Endodermal cell (in vitro differentiated cells): ENCODE results near the gene AOPEP. TPM values are rescaled to one million over a fixed set of nuclear protein-coding genes. Genes with fewer than 3 reads are reported as not detected.
A peak's percentile ranks its signal among the peaks of the same experiment; 100 is the strongest.

ENCODE experiments used
- DNase-seq: peaks from one replicate; pipeline ENCODE4 v3.0.0-alpha.2; 2017
- H3K27ac ChIP-seq: 2 replicates; pipeline ENCODE4 v1.5.1; 2013; ENCODE audit warnings: mild to moderate bottlenecking, low read depth, low read length, moderate library complexity
- H3K27me3 ChIP-seq: 2 replicates; pipeline ENCODE4 v1.6.1; 2013; ENCODE audit warnings: mild to moderate bottlenecking, low read length, moderate library complexity; ENCODE audit not compliant: insufficient read depth, control insufficient read depth, poor library complexity, severe bottlenecking
- H3K36me3 ChIP-seq: 2 replicates; pipeline ENCODE4 v1.7.0; 2013; ENCODE audit warnings: mild to moderate bottlenecking, low read length, moderate library complexity; ENCODE audit not compliant: control insufficient read depth, insufficient read depth
- H3K4me1 ChIP-seq: one replicate; pipeline ENCODE4 v1.7.0; 2013; ENCODE audit warnings: low read length; ENCODE audit not compliant: control insufficient read depth, insufficient read depth
- H3K4me3 ChIP-seq: 2 replicates; pipeline ENCODE4 v1.5.1; 2013; ENCODE audit warnings: mild to moderate bottlenecking, low read length, moderate library complexity
- H3K9ac ChIP-seq: 2 replicates; pipeline ENCODE4 v1.6.1; 2013; ENCODE audit warnings: mild to moderate bottlenecking, low read length, moderate library complexity; ENCODE audit not compliant: poor library complexity, severe bottlenecking; ENCODE audit errors: extremely low read depth
- H3K9me3 ChIP-seq: 2 replicates; pipeline ENCODE4 v1.6.1; 2013; ENCODE audit warnings: mild to moderate bottlenecking, low read length, moderate library complexity; ENCODE audit not compliant: control insufficient read depth
- H3K27ac Mint-ChIP-seq: 2 replicates; pipeline ENCODE4 v1.8.0; 2020; ENCODE audit warnings: mixed read lengths
- H3K27me3 Mint-ChIP-seq: 2 replicates; pipeline ENCODE4 v1.8.0; 2021; ENCODE audit warnings: mild to moderate bottlenecking, mixed read lengths; ENCODE audit not compliant: insufficient read depth
- H3K36me3 Mint-ChIP-seq: 2 replicates; pipeline ENCODE4 v1.8.0; 2020; ENCODE audit warnings: low read depth, mixed read lengths
- H3K4me1 Mint-ChIP-seq: 2 replicates; pipeline ENCODE4 v1.8.0; 2020; ENCODE audit warnings: mixed read lengths
- H3K4me3 Mint-ChIP-seq: 2 replicates; pipeline ENCODE4 v1.8.0; 2020; ENCODE audit warnings: mild to moderate bottlenecking, moderate library complexity, mixed read lengths
- H3K9me3 Mint-ChIP-seq: 2 replicates; pipeline ENCODE4 v1.8.0; 2020; ENCODE audit warnings: mild to moderate bottlenecking, mixed read lengths
- WGBS, 2 experiments: methylation state at CpG; one replicate each; pipeline versions ENCODE4 v1.1.5 to v1.1.7; 2013; ENCODE audit warnings: missing lambda C conversion rate in 2 of 2, mixed read lengths in 1 of 2; ENCODE audit not compliant: insufficient coverage in 1 of 2, insufficient read length in 1 of 2; 5-methylcytosine and 5-hydroxymethylcytosine counted together
- total RNA-seq, 2 donors: library from RNA; stranded (reverse); fragmentation: NEBNext Ultra II Directional in 1 of 2; extraction: Animal tissue kit (Norgen Biotek cat#: 25700) in 1 of 2; gene quantifications; 2 replicates in 1 of 2; 3 replicates in 1 of 2; pipeline ENCODE4 v1.2.1, GENCODE V29; 2021
- TF ChIP-seq, protein P1 (sequence below): fragments of 200-600 bp; sonication (generic); conservative IDR thresholded peaks from 2 replicates; pipeline ENCODE4 v1.5.0; 2021; ENCODE audit warnings: antibody characterized with exemption, mild to moderate bottlenecking

AOPEP gene
- total RNA-seq, 2 donors from 2014 or later, result 23.4 to 33.7 TPM

DNA sequence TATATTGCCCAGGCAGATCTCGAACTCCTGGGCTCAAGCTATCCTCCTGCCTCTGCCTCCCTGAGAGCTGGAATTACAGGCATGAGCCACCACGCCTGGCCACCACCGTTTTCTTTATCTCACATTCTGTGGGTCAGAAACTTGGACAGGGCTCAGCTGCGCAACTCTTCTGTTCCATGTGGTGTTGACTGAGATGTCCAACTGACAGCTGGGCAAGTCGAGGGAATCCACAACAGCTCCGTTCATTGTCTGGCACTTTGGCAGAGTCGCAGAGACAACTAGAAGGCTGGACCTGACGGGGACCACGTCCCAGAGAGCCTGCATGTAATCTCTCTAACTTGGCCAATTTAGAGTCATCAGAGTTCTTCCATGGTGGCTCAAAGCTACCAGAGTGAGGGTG lies 36.2 kb upstream of the AOPEP start:
- Histone ChIP-seq H3K27ac (no peak overlapping the region), H3K4me1 (peaks cover 8% of the 10 kb centered on the region), H3K9me3 (no peaks in the 10 kb centered on the region), H3K36me3 (no peaks in the 10 kb centered on the region), H3K4me3 (no peak overlapping the region), H3K9ac (no peak overlapping the region), H3K27me3 (peaks cover 5% of the 10 kb centered on the region)
- TF ChIP-seq, protein P1, sequence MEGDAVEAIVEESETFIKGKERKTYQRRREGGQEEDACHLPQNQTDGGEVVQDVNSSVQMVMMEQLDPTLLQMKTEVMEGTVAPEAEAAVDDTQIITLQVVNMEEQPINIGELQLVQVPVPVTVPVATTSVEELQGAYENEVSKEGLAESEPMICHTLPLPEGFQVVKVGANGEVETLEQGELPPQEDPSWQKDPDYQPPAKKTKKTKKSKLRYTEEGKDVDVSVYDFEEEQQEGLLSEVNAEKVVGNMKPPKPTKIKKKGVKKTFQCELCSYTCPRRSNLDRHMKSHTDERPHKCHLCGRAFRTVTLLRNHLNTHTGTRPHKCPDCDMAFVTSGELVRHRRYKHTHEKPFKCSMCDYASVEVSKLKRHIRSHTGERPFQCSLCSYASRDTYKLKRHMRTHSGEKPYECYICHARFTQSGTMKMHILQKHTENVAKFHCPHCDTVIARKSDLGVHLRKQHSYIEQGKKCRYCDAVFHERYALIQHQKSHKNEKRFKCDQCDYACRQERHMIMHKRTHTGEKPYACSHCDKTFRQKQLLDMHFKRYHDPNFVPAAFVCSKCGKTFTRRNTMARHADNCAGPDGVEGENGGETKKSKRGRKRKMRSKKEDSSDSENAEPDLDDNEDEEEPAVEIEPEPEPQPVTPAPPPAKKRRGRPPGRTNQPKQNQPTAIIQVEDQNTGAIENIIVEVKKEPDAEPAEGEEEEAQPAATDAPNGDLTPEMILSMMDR, result no peak
- Mint-ChIP-seq H3K9me3 (no peaks in the 10 kb centered on the region), H3K4me1 (peaks cover 21% of the 10 kb centered on the region), H3K4me3 (no peak overlapping the region), H3K27me3 (peaks cover 44% of the 10 kb centered on the region), H3K36me3 (no peaks in the 10 kb centered on the region), H3K27ac (no peak overlapping the region)
- peak; percentile 21 for DNase-seq
- 91 to 93% methylated on average over 8 to 9 of the region's 9 CpGs for WGBS, 2 experiments

DNA sequence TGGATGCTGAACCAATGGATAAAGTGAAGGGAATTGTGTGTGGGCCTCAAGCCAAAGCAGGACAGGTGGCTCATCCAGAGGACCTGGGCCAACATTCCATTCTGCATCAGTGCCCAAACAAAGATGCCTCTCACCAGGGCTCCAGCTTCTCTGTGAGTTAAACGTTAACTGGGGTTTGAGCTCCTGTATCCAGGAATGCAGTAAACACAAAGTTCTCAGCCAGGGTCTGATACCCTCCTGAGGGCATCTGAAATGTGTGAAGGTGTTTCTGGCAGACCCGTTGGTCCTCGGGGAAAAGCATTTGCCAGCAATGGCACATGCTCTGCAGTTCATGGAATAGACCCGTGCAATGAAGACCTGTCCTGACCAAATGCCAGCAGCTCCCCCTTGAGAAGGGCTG lies 33.9 kb upstream of the AOPEP start:
- H3K27me3 Mint-ChIP-seq, result peaks cover 26% of the 10 kb centered on the region
- H3K4me3 ChIP-seq, result no peak overlapping the region
- peak; percentile 78 for DNase-seq
- 53 to 71% methylated on average over 1 to 4 of the region's 4 CpGs for WGBS, 2 experiments
- TF ChIP-seq, protein P1, result no peak
- no peaks in the 10 kb centered on the region for H3K36me3 ChIP-seq
- H3K4me3 Mint-ChIP-seq, result peak overlapping the region; percentile 7
- H3K4me1 Mint-ChIP-seq, result peaks cover 34% of the 10 kb centered on the region
- no peaks in the 10 kb centered on the region for H3K9me3 Mint-ChIP-seq
- no peaks in the 10 kb centered on the region for H3K36me3 Mint-ChIP-seq
- H3K4me1 ChIP-seq, result peaks cover 13% of the 10 kb centered on the region
- H3K27ac ChIP-seq, result peak overlapping the region; percentile 12
- peak overlapping the region; percentile 95 for H3K27ac Mint-ChIP-seq
- H3K9me3 ChIP-seq, result no peaks in the 10 kb centered on the region
- H3K9ac ChIP-seq, result peak overlapping the region; percentile 20
- H3K27me3 ChIP-seq, result no peaks in the 10 kb centered on the region

DNA sequence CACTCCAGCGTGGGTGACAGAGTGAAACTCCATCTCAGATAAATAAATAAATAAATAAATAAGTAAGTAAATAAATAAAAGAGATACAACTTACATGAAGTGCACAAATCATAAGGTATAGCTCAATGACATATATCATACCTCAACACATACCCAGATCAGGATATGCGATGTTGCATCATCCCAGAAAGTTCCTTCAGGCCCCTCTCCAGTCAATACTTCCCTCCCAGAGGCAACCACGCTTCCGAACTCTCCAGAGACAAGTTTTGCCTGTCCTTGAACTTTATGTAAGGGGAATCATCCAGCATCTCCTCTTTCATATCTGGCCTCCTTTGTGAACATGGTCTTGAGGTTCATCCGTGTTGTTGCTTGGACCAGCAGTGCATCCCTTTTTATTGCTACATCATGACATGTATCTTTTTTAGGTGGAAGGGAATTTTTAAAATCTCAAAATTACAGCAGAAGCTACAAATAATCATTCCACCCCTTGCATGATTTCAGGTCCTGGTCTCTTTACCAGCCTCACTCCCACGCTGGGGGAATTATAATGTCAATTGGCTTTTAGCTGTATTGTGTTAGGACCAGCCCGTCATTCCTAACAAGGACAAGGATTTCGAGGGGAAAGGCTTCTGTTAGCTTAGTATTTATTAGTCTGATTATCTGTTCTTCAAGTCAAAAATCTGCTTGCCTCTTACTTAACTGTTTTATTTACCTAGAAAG lies 32.9 kb upstream of the AOPEP start:
- DNase-seq, result peak; percentile 10
- H3K9me3 ChIP-seq, result no peaks in the 10 kb centered on the region
- TF ChIP-seq, protein P1, result no peak
- no peak overlapping the region for H3K9ac ChIP-seq
- no peaks in the 10 kb centered on the region for H3K36me3 ChIP-seq
- no peaks in the 10 kb centered on the region for H3K36me3 Mint-ChIP-seq
- peaks cover 17% of the 10 kb centered on the region for H3K27me3 Mint-ChIP-seq
- H3K4me1 ChIP-seq, result peaks cover 13% of the 10 kb centered on the region
- no peaks in the 10 kb centered on the region for H3K27me3 ChIP-seq
- no peak overlapping the region for H3K4me3 Mint-ChIP-seq
- H3K4me3 ChIP-seq, result peak overlapping the region; percentile 32
- peak overlapping the region; percentile 46 for H3K27ac Mint-ChIP-seq
- H3K4me1 Mint-ChIP-seq, result peaks cover 38% of the 10 kb centered on the region
- 71 to 100% methylated on average over 1 to 7 of the region's 8 CpGs for WGBS, 2 experiments
- no peak overlapping the region for H3K27ac ChIP-seq
- no peaks in the 10 kb centered on the region for H3K9me3 Mint-ChIP-seq
